Limb (tissue), 2 donors: Measurements from ENCODE around the gene OS9.

Experiments used
- DNase-seq, 2 donors: peaks; one replicate each; pipeline ENCODE4 v3.0.0-alpha.2; 2016; ENCODE audit errors: extremely low spot score in 2 of 2

Gene OS9

DNA sequence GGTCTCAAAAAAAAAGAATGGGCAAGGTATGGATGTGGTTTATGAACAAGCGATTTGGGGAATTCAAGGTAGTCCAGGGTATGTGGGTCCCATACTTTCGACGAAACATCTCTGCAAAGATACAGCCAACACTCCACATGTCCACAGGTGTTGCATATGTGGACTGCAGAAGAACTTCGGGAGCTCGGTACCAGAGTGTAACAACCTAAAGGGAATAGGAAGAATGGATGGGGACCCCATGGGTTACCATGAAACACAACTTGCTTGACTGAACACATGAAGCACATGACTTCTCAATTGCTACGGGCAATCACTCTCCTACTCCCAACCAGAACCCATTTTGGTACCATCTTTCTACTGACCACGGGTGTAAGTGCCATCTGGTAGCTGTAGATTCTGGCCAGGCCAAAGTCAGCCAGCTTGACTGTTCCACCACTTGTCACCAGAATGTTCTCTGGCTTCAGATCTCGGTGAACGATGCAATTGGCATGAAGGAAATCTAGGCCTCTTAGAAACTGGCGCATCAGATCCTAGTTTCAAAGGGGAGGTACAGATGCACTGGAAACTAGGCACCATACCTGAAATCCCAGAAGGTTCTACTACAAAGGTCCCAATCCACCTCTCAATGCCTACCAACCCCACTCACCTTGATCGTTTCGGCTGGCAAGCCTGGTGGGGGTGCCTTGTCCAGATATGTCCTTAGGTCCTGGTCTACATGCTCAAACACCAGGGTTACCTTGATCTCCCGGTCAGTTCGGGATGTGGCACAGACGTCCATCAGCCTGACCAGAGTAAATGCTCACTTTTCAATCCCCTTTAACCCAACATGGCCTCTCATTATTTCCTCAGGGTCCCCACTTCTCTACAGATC, 56.9 kb downstream of the OS9 start:
- DNase-seq: no peak

DNA sequence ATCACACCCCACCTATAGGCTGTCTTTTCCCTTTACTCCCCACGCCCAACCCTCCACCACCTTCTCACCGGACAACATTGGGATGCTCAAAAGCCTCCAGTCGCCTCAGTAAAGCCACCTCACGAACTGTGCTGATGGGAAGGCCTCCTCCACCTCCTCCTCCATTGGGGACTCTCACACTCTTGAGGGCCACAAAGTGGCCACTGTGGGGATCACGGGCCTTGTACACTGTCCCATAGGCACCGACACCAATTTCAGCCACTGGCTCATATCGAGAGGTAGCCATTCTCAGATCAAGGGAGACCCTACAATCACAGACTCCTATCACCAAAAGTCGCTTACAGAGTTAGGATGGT, 57.5 kb downstream of the OS9 start:
- DNase-seq: no peak

DNA sequence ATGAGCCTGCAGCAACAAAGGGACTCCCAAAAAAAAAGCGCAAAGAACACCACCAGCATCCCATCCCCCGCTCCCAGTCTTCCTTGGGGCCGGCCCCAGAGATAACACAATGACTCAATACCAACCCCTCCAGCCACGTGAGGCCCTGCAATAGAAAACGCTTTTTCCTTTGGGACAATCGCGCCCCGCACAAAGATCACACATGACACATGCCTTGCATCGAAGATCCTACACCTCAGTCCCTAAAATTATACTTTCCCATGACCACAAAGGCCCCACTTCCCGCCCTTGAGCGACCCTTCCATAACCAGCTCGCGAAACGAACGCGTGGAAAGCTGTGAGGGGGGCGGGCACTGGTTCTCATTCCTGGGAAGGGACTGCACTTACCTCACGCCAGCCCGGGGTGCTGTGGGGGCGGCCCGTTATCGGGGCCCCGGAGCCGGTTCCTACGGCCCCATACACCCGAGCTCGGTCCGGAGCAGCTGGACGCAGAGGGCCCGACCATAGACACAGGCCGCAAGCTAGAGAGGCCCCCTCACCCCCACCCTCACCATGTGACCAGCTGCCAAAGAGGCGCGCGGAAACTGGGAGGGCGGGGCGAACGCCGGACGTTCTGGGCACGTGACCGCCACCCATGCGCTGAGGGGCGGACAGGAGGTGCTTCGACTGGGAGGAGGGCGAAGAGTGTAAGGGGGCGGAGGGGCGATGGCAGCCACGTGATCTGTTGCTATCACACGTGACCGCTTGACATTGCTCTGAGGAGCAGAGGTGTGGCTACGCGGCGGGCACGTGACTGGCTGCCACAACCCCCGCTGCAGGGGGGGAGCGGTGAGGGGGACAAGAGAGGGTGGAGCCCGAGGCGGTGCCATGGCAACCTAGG, 58.1 kb downstream of the OS9 start, which contains the start of gene CDK4:
Gene CDK4 (minus strand): TSS at position 523 of the 880 bp plus-strand sequence. CDS start 593 bp downstream, outside the sequence.
- DNase-seq: peak; percentile 99

DNA sequence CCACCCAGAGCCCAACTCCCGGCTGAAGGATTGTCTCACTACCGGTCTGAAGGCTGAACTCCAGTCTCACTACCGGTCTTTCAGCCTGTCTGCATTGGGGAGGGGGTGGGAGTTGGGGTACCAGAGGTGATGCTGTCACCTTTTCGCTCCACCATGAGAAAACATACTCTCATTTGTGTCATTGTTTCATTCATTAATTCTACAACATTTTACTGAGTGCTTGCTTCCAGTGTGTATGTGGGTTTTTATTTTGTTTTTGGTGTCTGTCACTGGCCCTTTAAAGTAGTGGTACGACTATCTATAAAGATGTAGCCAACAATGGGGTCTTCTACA, 58.7 kb downstream of the OS9 start:
- no peak for DNase-seq

DNA sequence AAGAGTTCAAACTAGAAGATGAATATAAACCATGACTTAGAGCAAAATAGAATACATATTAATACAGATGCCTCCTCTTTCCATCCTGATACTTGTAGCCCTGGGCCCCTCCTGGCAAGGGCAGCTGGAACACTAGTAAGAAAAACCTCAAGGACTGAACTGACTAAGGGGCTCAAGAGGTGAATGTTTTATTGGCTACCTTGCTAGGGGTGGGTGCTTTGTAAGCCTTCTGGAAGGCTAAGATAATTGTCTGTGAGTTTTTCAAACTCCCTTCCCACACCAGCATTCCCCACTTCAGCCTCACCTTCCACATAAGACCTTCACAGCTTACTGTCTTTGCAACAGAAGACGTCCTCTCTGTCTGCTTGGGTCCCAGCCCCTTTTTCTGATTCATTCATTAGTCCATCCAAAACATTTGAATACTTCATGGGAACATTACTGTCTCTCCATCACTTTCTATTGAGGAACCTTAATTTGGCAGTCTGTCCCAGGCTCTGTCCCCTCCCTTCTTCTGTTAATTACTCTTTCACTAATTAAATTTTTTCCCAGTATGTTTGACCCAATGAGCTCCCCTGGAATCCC, 59.9 kb downstream of the OS9 start:
- DNase-seq: no peak

DNA sequence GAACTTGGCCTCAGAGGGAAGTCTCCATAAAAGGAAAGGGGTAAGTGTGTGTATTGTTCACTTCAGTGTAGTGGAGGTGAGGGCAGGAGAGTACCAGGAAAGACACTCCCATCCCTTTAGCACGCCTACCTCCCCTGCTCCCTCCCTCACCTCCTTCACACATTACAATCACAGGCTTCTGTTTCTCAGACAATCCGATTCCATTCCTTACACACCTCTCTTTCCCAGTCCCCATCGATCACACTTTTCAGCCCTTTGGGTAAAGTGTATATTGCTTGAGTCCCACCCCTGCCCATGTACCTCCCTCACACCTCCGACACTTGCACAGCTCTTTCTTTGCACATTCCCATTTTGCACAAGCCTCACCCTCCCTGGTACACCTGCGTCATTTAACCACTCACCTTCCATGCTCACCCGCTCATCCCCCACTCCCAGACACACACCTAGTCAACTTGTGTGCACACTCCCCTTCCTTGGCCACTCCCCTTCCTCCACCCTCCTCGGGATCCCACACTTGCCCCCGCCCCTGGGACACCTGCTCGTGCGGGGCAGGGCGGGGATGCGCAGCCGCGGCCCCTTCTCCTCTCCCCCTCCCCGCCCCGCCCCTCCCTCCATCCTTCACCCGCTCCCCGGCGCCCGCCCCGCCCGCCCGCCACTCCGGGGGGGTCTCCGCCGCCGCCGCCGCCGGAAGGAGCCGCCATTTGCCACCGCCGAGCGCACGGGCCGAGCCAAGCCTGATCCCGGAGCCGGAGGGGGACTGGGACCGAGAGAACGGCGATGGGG, 60.7 kb downstream of the OS9 start, which contains the start of gene MARCHF9:
Gene MARCHF9 (plus strand): TSS at position 693 of the 783 bp plus-strand sequence. CDS start 426 bp downstream, outside the sequence.
- DNase-seq: peak in 1 of 2 donors; percentile 79

DNA sequence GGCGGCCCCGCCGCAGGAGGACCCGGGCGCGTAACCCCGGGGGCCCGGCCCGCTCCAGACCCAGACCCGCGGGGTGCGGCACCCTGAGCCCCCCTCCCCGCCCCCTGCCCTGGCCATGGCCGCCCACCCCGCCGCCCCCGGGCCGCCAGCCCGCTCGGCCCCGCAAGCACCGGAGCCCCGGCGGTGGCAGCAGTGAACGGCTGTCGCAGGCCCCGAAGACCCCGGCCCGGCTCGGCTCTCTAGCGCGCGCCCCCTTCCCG, 61.2 kb downstream of the OS9 start:
- DNase-seq: no peak

DNA sequence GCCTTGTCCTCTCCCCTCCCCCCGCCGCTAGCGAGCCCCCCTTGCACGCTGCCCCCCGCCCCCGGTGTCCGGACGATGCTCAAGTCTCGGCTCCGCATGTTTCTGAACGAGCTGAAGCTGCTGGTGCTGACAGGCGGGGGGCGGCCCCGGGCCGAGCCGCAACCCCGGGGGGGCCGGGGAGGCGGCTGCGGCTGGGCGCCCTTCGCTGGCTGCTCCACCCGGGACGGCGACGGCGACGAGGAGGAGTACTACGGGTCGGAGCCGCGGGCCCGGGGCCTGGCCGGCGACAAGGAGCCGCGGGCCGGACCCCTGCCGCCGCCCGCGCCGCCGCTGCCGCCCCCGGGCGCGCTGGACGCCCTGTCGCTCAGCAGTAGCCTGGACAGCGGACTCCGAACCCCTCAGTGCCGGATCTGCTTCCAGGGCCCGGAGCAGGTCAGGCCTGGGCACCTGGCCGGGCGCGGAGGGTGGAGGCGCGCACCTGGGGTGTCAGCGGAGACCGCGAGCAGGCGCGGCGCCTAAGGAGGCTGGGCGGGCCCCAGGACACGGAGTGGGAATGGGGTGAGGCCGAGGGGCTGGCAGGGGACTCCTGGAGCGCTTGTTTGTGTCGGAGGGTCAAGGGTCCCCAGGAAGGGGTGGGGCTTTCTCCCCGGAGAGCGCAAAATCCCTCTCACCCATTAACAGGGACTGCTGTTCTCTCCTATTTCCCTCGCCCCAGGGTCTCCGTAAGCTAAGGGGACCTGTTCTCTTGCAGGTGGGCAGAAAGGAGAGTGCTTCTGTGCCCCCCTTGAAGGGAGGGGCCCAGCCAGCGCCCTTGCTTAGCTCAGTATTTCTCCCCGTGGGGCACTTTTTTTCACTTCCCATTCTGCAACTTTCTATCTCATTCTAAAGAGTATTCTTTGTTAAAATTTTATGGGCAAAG, 61.8 kb downstream of the OS9 start:
- peak in 1 of 2 donors; percentile 61 for DNase-seq

DNA sequence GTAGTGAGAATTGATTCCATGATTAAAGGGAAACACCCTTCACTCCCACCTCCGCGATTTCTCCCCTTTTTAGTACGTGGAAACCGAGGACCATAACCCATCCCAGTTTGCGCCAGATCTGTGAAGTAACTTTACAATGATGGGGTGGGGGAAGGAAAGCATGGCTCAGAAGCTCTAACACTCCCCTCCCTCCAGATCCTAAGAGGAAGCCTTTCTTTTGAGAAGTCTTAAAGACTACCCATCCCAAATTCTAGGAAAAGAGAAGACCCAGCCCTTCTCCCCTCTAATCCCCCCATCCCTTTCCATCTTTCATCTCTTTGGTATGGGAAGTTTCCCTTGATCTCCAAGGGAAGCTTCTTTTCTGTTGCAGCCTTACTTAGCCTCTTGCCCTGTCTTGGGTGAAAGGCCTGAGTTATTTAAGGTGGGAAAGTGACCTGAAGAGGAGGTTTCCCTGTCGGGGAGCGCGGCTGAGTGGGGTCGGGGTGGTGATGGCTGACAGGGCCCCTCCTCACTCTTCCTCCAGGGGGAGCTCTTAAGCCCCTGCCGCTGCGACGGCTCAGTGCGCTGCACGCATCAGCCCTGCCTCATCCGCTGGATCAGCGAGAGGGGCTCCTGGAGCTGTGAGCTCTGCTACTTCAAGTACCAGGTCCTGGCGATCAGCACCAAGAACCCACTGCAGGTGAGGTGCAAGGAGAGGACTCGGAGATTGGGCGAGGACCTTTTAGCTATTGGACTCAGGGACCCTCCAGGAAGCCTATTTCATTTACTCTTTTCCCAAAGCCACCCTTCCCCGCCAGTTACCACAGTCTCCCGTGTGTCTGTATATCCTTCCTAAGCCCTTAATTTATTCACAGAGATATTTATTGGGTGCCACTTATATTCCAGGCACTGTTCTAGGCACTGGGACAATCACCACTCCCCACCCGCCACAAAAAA, 62.7 kb downstream of the OS9 start:
- DNase-seq: peak in 1 of 2 donors; percentile 58

DNA sequence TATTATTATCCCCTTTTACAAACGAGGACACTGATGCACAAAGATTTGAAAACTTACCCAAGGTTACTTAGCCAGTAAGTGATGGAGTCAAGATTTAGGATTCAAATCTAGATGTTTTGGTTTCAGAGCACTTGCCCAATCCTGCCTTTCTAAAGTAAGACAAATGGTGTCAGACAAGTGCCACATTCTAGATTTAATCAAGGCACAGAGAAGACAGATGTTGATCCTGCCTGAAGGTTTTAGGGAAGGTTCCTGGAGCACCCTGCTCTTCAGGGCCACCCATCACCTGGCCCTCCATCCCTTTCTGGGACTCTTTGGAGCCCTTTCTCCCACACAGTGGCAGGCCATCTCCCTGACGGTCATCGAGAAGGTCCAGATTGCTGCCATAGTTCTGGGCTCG, 63.8 kb downstream of the OS9 start:
- DNase-seq: no peak

DNA sequence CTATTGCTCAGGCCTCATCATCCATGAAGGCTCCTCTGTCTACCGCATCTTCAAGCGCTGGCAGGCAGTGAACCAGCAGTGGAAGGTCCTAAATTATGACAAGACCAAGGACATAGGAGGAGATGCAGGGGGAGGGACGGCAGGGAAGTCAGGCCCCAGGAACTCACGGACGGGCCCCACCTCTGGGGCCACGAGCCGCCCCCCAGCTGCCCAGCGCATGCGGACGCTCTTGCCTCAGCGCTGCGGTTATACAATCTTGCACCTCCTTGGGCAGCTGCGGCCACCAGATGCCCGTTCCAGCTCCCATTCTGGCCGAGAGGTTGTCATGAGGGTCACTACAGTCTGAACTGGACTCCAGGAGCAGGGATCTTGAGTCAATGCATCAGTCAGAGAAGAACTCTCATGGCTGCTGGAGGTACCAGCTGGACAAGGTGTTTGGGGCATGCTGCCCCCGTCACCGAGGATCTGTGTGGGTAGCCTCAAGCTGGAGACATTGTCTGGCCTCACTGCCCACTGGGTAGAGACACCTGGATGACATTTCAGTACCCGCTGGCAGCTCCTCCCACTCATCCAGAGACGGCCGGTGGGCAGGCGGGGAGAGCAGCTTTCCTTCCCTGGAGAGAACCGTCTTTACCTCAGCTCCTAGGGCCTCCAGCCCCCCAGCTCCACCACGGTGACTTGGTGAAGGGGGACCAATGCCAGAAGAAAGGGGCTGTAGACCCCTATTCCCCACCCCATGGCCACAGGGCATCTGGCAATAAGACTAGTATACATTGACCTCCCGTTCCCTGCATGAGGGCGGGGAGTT, 64.8 kb downstream of the OS9 start:
- no peak for DNase-seq

DNA sequence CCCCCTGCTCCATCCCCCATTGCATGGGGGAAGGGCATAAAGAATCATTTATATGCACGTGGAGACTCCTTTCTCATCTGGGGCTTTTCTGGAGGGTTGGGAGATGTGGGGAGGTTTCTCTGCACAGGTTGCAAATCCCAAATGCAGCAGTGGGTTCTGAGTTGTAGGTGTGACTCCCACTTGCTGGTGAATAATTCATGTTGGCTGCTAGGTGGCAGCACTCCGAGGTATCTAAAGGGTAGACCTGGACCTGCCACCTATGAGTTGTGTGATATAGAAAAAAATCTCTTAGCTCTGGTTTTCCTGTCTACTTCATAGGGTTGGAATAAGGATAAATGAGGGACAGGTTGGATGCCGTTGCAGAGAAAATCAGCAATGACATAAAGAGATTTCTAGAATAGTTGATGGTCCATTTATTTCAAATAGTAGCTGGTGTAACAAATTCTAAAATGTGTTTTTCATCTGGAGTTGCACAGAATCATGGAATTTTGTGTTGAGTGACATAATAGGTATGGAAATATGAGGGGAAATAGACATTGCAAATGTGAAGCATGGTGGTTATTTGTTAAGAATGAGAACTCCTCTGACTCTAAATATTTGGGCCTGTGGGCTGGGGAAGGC, 65.5 kb downstream of the OS9 start:
- no peak for DNase-seq

DNA sequence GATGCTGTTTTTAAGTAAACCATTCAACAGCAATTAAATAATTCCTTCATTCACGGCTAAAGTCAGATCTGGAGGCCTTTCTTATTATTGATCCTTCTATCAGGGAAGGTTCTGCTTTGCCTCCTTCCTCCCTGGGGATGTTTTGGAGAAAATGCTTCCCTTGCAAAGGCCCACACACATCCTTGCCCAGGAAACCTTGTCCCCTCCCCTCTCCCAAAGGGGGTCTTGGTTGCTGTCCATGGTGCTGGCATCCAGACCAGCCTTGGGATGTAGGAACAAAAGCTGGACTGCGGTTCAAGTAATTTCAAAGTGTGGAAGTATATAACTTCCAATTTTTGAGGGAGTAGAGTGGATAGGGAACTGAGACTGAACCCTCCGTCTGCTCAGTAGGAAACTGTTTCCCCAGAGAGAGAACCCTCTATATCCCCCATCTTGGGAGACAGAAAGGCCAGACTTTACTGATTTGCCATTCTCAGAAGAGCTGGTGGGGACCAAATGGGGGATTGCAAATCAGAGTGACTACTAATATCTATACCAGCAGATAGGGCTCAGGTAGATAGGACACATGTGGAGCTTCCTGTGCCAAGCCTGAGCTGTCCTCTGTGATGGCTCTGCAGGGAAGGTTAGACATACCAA, 66.5 kb downstream of the OS9 start:
- DNase-seq: peak in 1 of 2 donors; percentile 62

DNA sequence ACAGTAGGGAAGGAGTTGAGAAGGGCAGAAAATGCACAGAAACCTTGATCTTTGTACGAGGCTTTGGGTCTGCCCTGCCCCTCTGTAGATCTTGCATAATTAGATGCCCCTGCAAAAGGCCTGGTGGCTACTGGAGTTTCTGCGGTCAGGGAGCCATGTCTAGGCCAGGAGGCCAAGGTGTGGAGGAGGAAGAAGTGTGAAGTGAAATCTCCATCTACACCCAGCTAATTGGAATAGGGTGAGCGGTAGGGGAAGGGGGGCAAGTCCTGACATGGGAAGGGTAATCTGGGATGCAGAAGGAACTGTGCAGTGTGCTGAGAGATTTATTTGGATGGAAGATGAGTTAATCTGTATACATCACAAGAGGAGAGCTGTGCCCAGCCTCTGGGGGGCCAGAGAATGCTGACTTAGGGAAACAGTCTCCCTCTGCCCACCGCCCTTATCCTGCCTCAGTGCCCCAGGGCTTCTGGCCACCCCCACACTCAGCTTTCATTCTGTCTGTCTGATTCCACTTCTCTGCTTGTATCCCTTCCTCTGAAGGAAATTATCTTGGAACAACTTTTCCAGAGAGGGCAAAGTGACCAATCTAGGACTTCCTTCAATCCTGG, 67.6 kb downstream of the OS9 start:
- no peak for DNase-seq

DNA sequence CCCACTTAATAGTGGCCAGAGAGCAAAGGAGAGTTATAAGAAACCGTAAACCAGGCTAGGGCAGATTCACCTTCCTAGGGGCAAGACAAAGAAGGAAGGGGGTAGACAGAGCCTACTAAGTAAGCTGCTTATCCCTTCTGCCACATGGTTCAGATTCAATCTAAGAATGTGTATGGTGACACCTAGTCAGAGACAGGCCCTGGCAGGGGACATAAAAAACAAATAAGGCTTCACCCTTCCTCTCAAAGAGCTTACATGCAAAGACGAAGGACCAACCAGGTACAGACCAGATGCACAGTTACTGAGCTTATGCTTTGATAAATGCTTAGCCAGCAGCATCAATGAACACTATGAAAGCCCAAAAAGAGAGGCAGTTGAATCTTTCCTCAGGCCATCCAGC, 68.5 kb downstream of the OS9 start:
- DNase-seq: no peak

DNA sequence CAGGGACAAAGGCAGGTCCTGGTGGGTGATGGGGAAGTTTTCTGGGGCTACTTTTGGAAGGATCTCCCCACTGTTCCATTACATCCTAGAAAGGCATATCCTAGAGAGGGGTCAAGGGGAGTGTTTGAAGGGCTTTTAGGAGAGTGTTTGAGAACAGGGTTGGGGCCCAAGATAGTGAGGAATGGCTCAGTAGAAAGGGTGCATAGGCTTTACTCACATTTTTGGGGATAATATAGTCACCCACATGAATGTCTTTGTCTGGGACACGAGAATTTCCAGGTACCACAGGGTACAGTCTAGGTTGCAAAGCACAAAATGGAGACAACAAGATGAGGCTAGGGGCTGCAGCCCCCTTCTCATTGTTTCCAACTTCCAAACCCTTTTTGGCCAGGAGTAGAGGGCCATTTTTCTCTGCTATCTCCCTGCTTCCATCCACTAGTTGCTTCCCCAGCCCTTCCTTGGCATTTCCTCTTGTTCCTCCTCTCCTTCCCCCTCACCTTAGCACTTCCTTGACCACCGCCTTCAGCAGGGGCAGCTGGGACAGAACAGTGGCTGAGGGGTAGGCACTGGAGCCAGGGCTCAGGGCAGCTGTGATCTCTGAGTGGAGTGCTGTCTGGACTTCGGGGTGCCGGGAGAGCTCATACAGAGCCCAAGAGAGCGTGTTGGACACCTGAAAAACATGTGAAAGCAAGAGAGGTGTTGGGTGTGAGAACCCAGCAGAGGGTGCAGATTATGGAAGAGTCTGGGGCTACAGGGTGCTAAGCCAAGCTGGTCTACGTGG, 70.1 kb downstream of the OS9 start:
- DNase-seq: no peak
